ENCODE measurements around the gene PRKD2. TPM values are rescaled to one million over a fixed set of nuclear protein-coding genes. Genes with fewer than 3 reads are reported as not detected.

PRKD2 gene
- total RNA-seq, 1 donor from 2014 or later, result 92.9 TPM

DNA sequence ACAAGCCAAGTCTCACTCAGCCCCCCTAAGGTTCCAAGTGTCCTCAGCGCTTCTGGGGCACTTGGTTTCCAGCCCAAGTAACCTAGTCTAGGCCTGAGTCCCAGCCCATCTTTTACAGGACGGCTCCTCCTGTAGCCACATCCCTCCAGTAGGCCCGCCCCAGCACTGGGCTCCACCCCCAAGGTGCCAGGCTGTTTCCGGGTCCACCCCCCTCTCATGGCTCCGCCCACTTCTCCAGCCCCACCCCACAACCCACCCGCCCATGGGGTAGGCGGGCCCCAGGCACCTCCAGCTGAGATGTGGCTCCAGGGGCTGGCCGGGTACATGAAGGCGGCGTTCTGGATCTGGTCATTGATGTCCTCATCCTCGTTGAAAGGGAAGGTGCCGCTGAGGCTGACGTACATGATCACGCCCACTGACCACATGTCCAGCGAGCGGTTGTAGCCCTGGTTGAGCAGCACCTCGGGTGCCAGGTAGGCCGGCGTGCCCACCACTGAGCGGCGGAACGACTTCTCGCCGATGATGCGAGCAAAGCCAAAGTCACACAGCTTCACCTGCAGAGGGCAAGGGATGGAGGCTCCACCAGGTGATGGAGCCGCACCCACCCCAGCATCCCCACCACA lies 38.7 kb downstream of the PRKD2 start:
- no peaks in the 10 kb centered on the region for H3K27me3 Mint-ChIP-seq (ENCODE audit: insufficient read depth)
- DNase-seq (ENCODE audit: low spot score), result peak; percentile 57
- no peak overlapping the region for H3K27ac Mint-ChIP-seq
- peaks cover 11% of the 10 kb centered on the region for H3K4me1 Mint-ChIP-seq (ENCODE audit: low read depth)
- H3K9me3 Mint-ChIP-seq, result no peaks in the 10 kb centered on the region
- peaks cover 48% of the 10 kb centered on the region for H3K36me3 Mint-ChIP-seq (ENCODE audit: low read depth)
- intact Hi-C loops (cut with micrococcal nuclease), result no loop called here
- H3K4me3 Mint-ChIP-seq, result no peak overlapping the region

GRCh38 chr19:46674416-46675178 lies 42.3 kb downstream of the PRKD2 start:
- no peaks in the 10 kb centered on the region for H3K9me3 Mint-ChIP-seq
- intact Hi-C loops (cut with micrococcal nuclease), result no loop called here
- H3K36me3 Mint-ChIP-seq (ENCODE audit: low read depth), result peaks cover 54% of the 10 kb centered on the region
- DNase-seq (ENCODE audit: low spot score), result no peak
- H3K27me3 Mint-ChIP-seq (ENCODE audit: insufficient read depth), result no peaks in the 10 kb centered on the region
- H3K4me1 Mint-ChIP-seq (ENCODE audit: low read depth), result peaks cover 11% of the 10 kb centered on the region
- no peak overlapping the region for H3K4me3 Mint-ChIP-seq
- H3K27ac Mint-ChIP-seq, result no peak overlapping the region

DNA sequence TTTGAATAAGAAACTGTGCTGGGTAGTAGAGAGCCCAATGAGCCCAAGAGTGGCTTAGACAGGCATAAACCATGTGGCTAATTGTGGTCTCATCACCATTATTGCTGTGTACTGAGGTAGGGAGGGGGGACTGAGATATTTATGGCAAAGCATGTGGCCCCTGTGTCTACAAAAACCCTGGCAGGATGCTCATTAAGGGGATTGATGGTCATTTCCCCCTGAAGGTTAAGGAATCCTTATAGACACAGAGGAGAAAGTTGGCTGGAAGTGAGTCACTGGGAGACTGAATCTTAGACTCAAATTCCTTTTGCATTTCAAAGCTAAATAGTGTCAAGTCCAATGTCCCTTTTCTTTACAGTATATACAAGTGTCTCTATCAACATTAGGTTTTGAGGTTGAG lies 46.1 kb downstream of the PRKD2 start:
- H3K9me3 Mint-ChIP-seq, result no peaks in the 10 kb centered on the region
- H3K4me1 Mint-ChIP-seq (ENCODE audit: low read depth), result no peaks in the 10 kb centered on the region
- H3K27me3 Mint-ChIP-seq (ENCODE audit: insufficient read depth), result no peaks in the 10 kb centered on the region
- no peak overlapping the region for H3K4me3 Mint-ChIP-seq
- DNase-seq (ENCODE audit: low spot score), result no peak
- no peak overlapping the region for H3K27ac Mint-ChIP-seq
- intact Hi-C loops (cut with micrococcal nuclease), result no loop called here
- peaks cover 34% of the 10 kb centered on the region for H3K36me3 Mint-ChIP-seq (ENCODE audit: low read depth)

DNA sequence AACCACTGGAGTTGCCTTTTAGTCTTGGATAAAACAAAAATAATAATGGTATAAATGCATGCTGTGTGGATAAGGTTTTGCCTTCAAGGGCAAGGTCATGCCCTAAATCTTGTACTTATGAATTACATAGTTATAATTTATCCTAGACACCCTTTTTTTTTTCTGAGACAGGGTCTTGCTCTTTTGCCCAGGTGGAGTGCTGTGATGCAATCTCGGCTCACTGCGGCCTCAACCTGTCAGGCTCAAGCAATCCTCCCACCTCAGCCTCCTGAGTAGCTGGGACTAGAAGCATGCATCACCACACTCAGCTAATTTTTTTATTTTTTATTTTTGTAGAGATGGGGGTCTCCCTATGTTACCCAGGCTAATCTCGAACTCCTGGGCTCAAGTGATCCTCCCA lies 48.3 kb downstream of the PRKD2 start:
- intact Hi-C loops (cut with micrococcal nuclease), result no loop called here
- H3K27me3 Mint-ChIP-seq (ENCODE audit: insufficient read depth), result peaks cover under 1% of the 10 kb centered on the region

GRCh38 chr19:46665072-46665471 lies 51.8 kb downstream of the PRKD2 start:
- peaks cover 13% of the 10 kb centered on the region for H3K4me1 Mint-ChIP-seq (ENCODE audit: low read depth)
- H3K9me3 Mint-ChIP-seq, result no peaks in the 10 kb centered on the region
- H3K27me3 Mint-ChIP-seq (ENCODE audit: insufficient read depth), result peaks cover 16% of the 10 kb centered on the region
- intact Hi-C loops (cut with micrococcal nuclease), result no loop called here
- H3K4me3 Mint-ChIP-seq, result no peak overlapping the region
- no peak overlapping the region for H3K27ac Mint-ChIP-seq
- H3K36me3 Mint-ChIP-seq (ENCODE audit: low read depth), result peaks cover under 1% of the 10 kb centered on the region
- no peak for DNase-seq (ENCODE audit: low spot score)

More for the DNA sequence above, 48.3 kb downstream of the PRKD2 start:
- Mint-ChIP-seq H3K4me1 (ENCODE audit: low read depth) (no peaks in the 10 kb centered on the region), H3K9me3 (no peaks in the 10 kb centered on the region), H3K36me3 (ENCODE audit: low read depth) (peaks cover 18% of the 10 kb centered on the region), H3K4me3 (no peak overlapping the region), H3K27ac (no peak overlapping the region)
- no peak for DNase-seq (ENCODE audit: low spot score)

- H3K4me3 Mint-ChIP-seq, result peak overlapping the region; percentile 72
- H3K4me1 Mint-ChIP-seq (ENCODE audit: low read depth), result peaks cover 19% of the 10 kb centered on the region
- intact Hi-C loops (cut with micrococcal nuclease), result loop anchor here (1.0 to 2.0 kb wide), 8 partner anchors 28 to 595 kb away; partner anchors contain the start of genes CCDC9, FKRP, PRKD2 and SLC1A5
- peaks cover 2% of the 10 kb centered on the region for H3K36me3 Mint-ChIP-seq (ENCODE audit: low read depth)
- H3K27ac Mint-ChIP-seq, result peak overlapping the region; percentile 81
- H3K9me3 Mint-ChIP-seq, result no peaks in the 10 kb centered on the region
- H3K27me3 Mint-ChIP-seq (ENCODE audit: insufficient read depth), result peaks cover 37% of the 10 kb centered on the region
- peak; percentile 71 for DNase-seq (ENCODE audit: low spot score)
Measured at GRCh38 chr19:46661735-46662592, 55.0 kb downstream of the PRKD2 start.

- intact Hi-C loops (cut with micrococcal nuclease), result loop anchor here (1.0 to 2.0 kb wide), 5 partner anchors 27 to 596 kb away; partner anchors contain the start of genes CCDC9, PRKD2 and SLC1A5
- Mint-ChIP-seq H3K4me3 (peak within 1 kb of the TSS; percentile 72), H3K36me3 (ENCODE audit: low read depth) (peaks cover 2% of the 10 kb centered on the region), H3K9me3 (no peaks in the 10 kb centered on the region), H3K27ac (peak within 1 kb of the TSS; percentile 81), H3K27me3 (ENCODE audit: insufficient read depth) (peaks cover 43% of the 10 kb centered on the region), H3K4me1 (ENCODE audit: low read depth) (peaks cover 19% of the 10 kb centered on the region)
- DNase-seq (ENCODE audit: low spot score), result peak; percentile 100
Measured at GRCh38 chr19:46661020-46661731, 55.7 kb downstream of the PRKD2 start, which contains the start of gene DACT3. DACT3 (minus strand) TSS chr19:46661182; CDS start chr19:46661064, 118 bp downstream.

DNA sequence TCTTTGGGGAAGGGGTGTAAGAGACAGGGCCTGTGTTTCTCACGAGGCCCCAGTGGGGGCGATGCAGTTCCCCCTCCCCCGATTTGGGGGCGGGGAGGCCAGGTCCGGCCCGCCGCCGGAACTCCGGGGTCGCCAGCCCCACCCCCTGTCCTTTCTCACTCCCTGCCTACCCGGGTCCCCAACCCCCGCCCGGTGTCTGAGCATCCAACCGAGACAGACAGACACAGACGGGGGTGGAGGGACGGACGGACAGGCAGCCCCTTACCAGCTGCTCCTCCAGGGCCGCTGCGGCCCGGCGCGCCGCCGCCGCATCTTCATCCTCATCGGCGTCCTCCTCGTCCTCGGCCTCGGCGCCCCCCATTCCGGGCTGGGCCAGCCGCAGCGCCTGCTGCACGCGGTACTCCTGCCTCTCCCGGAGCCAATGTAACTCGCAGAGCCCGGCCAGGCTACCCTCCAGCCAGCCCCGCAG lies 56.3 kb downstream of the PRKD2 start:
- Mint-ChIP-seq H3K9me3 (no peaks in the 10 kb centered on the region), H3K36me3 (ENCODE audit: low read depth) (peaks cover 2% of the 10 kb centered on the region), H3K27me3 (ENCODE audit: insufficient read depth) (peaks cover 43% of the 10 kb centered on the region), H3K27ac (no peak overlapping the region), H3K4me1 (ENCODE audit: low read depth) (peaks cover 19% of the 10 kb centered on the region), H3K4me3 (peak overlapping the region; percentile 72)
- intact Hi-C loops (cut with micrococcal nuclease), result loop anchor here (1.0 to 2.0 kb wide), 5 partner anchors 26 to 596 kb away; partner anchors contain the start of genes CCDC9, PRKD2 and SLC1A5
- DNase-seq (ENCODE audit: low spot score), result no peak

DNA sequence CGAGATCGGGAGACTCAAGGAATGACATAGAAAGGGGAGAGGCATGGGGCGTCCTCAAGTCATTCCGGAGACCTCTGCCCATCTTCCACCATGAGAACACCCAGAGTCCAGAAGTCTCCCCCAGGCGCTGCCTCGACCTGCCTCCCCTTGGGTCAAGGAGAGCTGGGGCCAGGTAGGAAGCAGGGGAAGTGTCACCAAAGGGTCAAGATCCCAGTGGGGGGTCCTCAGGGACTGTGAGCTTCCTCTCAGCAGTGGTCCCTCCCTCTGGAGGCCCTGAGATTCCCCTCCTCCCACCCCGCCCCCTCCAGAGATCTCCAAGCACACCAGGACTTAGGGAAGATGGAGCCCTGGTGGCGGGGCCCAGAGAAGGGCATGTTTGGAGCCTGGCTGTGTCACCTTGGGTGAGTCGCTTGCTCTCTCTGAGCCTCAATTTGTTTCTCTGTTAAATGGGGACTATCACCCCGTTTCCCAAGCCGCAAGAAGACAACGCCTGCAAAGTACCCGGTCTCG lies 56.9 kb downstream of the PRKD2 start:
- Mint-ChIP-seq H3K27me3 (ENCODE audit: insufficient read depth) (peaks cover 43% of the 10 kb centered on the region), H3K27ac (peak overlapping the region; percentile 41), H3K36me3 (ENCODE audit: low read depth) (peaks cover 2% of the 10 kb centered on the region), H3K4me3 (peak overlapping the region; percentile 83), H3K9me3 (no peaks in the 10 kb centered on the region), H3K4me1 (ENCODE audit: low read depth) (peaks cover 19% of the 10 kb centered on the region)
- intact Hi-C loops (cut with micrococcal nuclease), result loop anchor here (2.0 kb wide), 2 partner anchors 57 to 597 kb away; partner anchors contain the start of genes CCDC9 and PRKD2
- DNase-seq (ENCODE audit: low spot score), result no peak

DNA sequence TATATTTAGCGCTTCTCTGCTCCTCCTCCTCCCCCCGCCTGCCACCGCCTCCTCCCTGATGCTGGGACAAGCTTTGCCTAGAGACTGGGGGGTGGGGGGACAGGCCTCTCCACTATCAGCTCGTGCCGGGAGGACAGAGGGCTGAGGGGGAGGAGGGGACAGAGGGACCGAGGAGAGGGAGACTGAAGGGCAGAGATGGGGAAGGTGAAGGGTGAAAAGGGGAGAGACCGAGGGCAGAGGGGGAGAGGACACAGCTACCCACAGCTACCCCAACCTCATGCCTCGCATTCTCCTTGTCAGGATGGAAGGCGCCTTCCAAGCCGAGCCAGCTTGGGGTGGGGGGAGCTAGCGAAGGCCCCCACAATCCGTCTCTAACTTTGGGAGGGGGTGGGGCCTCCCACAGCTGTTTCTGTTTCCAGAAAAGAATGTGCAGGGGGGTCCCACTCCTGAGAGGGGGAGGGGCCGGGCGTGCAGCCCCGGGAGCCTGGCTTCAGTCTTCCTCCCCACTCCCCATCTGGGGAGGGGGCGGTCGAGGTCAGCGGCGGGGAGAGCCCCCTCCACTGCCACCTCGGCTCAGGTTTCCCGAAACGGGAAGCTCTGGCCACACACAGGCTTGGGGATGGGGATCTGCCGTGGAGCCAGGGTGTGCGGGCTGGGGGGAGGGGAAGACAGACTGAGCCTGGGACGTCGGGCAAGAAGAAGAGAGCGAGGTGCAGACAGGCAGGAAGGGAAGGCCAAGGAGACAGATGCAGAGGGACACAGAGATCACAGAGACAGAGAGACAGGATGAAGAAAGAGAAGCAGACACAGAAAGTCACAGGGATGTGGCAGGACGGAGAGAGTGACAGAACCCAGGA lies 57.5 kb downstream of the PRKD2 start:
- Mint-ChIP-seq H3K4me3 (peak overlapping the region; percentile 83), H3K4me1 (ENCODE audit: low read depth) (peaks cover 19% of the 10 kb centered on the region), H3K9me3 (no peaks in the 10 kb centered on the region), H3K36me3 (ENCODE audit: low read depth) (peaks cover 2% of the 10 kb centered on the region), H3K27ac (peak overlapping the region; percentile 41), H3K27me3 (ENCODE audit: insufficient read depth) (peaks cover 43% of the 10 kb centered on the region)
- intact Hi-C loops (cut with micrococcal nuclease), result loop anchor here (2.0 kb wide), 2 partner anchors 57 to 597 kb away; partner anchors contain the start of genes CCDC9 and PRKD2
- DNase-seq (ENCODE audit: low spot score), result no peak

DNA sequence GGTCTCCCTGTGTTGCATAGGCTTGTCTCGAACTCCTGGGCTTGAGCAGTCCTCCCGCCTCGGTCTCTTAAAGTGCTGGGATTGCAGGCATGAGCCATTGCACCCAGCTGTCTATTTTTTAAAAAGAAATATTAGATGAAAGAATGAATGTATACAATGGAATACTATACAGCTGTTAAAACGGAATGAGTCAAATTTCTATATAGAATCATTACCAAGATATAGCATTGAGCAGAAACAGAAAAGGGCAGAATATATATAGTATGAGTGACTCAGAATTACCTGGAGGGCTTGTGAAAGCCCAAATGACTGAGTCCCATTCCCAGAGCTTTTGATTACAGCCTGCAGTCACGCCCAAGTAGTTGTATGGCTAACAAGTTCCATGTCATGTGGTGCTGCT lies 60.4 kb downstream of the PRKD2 start:
- peaks cover 8% of the 10 kb centered on the region for H3K4me1 Mint-ChIP-seq (ENCODE audit: low read depth)
- intact Hi-C loops (cut with micrococcal nuclease), result no loop called here
- H3K27me3 Mint-ChIP-seq (ENCODE audit: insufficient read depth), result peaks cover 43% of the 10 kb centered on the region
- no peaks in the 10 kb centered on the region for H3K9me3 Mint-ChIP-seq
- DNase-seq (ENCODE audit: low spot score), result no peak
- H3K36me3 Mint-ChIP-seq (ENCODE audit: low read depth), result peaks cover 3% of the 10 kb centered on the region
- no peak overlapping the region for H3K4me3 Mint-ChIP-seq
- no peak overlapping the region for H3K27ac Mint-ChIP-seq
